HG02623 (cell line): ENCODE results near the gene CLIC4.
A peak's percentile ranks its signal among the peaks of the same experiment; 100 is the strongest.
"Not testable (repeated sequence)": the region's sequence is repeated elsewhere in the genome, so short reads cannot be mapped to it uniquely, and the experiment has no call there.

ENCODE experiments used
- ATAC-seq: cut with Tn5 transposase; IDR thresholded peaks from one replicate; pipeline ENCODE4 v1.9.1; 2021; ENCODE audit warnings: moderate library complexity; ENCODE audit not compliant: unreplicated experiment

CLIC4 gene

GRCh38 chr1:24744911-24745710, at the start of gene CLIC4:
Gene CLIC4, plus strand, starts transcription at chr1:24745447. Its CDS starts 107 bp downstream, at chr1:24745554.
- peak; percentile 60 for ATAC-seq

DNA sequence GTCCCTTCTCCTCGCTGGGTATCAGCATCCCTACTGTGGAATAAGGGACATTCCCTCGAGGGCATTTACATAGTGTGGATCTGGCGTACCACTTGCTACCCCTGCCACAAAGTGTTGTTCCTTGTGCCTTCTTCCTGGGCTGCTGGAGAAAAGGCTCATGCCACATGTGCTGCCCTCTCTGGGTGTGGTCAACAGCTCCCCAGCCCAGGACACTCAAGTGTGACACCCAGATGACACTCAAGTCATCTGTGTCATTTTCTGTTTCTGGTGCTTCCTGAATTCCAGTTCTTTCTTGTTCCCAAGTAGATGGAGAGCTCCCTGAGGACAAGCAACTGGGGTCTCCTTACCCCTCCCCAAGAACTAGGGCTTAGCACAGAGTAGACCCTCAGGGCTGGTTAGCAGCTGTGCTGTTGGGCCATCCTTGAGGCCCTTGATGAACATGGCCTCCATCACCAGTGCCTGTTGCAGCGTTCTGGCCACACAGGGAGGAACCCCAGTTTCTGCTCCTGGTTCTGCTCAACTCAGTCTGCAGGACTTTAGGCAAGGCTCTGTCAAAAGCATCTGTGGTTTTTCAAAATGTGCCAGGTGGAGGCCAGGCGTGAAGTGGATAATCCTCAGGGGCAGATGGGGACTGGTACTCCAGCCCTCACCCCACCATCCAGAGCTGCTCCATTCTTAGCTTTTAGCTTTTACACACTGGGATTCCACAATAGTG, 49.0 kb upstream of the CLIC4 start:
- no peak for ATAC-seq

DNA sequence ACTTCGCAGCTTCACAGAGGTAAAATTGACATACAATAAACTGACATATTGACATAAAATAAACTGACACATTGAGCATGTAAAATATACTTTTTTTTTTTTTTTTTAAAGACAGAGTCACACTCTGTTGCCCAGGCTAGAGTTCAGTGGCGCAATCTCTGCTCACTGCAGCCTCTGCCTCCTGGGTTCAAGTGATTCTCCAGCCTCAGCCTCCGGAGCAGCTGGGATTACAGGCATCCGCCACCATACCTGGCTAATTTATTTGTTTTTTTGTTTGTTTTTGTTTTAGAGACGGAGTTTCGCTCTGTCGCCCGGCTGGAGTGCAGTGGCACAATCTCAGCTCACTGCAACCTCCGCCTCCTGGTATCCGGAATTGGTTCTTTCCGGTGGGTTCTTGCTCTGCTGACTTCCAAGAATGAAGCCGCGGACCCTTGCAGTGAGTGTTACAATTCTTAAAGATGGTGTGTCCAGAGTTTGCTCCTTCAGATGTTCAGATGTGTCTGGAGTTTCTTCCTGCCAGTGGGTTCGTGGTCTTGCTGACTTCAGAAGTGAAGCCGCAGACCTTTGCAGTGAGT, 48.4 kb upstream of the CLIC4 start:
- no peak for ATAC-seq

DNA sequence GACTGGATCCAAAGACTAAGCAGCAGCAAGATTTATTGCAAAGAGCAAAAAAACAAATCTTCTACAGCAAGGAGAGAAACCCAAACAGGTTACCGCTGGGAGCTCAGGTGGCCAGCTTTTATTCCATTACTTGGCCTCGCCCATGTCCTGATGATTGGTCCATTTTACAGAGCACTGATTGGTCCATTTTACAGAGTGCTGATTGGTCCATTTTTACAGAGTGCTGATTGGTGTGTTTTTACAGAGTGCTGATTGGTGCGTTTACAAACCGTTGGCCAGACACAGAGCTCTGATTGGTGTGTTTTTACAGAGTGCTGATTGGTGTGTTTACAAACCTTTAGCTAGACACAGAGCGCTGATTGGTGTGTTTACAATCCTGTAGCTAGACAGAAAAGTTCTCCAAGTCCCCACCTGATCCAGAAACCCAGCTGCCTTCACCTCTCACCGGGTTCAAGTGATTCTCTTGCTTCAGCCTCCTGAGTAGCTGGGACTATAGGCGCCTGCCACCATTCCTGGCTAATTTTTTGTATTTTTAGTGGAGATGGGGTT, 47.7 kb upstream of the CLIC4 start:
- not testable (repeated sequence) for ATAC-seq

GRCh38 chr1:24698326-24698725, 46.9 kb upstream of the CLIC4 start:
- ATAC-seq = not testable (repeated sequence)

DNA sequence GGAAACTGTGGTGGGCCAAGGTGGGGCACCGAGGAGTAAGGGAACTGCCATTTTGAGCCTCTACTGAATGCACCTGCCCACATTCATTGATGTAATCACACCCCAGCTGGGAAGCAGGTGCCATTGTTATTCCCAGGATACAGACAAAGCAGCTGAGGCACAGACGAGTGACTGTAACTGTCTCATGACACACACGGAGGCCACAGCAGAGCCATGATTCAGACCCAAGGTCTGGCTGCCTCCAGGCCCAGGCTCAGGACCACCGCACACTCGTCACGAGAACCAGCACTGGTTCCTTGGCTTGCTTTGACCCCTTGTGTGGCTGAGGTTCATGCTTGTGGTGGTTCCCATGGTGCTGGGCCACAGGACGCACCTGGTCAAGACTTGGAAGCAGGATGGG, 45.6 kb upstream of the CLIC4 start:
- no peak for ATAC-seq

DNA sequence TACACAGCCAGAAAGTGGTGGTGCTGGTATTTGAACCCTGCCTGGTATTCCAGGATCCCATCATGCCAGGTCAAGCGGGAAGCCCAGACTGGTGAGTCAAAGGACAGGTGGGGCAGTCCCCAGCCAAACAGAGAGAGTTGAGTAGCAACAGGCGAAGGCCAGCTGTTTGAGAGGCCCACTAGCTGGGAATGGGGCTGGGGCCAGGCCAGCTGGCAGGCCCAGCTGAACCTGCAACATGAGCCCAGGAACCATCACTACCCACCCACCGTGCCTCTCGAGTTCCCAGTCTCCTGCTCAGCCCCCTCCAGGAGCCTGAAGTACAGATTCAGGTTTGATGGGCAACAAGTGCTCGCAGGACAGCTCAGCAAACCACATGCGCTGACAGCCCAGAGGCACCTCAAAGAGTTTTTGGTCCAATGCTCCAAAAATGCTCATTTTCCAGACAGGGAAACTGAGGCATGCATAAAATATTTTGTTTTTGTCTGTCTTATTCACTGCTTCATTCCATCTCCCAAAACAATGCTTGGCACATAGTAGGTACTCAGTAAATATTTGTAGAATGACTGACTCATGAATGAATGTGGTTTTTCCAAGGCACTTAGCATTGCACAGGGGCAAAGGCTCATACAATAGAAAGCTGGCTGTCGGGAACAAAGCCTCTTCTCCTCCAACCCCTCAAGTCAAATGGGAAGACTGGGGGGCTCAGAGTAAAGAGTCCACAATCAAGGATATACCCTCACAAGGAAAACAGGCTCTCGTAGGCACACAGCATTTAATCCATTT, 42.5 kb upstream of the CLIC4 start:
- ATAC-seq = no peak

GRCh38 chr1:24704411-24705259, 40.6 kb upstream of the CLIC4 start:
- no peak for ATAC-seq

- no peak for ATAC-seq
These were observed 39.8 kb upstream of the CLIC4 start for GRCh38 chr1:24705260-24706073.

DNA sequence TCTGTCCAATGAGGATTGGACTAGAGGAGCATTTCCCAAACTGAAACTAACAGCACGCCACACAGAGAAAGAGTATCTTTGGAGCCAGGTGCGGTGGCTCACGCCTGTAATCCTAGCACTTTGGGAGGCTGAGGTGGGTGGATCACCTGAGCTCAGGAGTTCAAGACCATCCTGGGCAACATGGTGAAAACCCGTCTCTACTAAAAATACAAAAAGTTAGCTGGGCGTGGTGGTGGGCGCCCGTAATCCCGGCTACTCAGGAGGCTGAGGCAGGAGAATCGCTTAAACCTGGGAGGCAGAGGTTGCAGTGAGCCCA, 39.2 kb upstream of the CLIC4 start:
- not testable (repeated sequence) for ATAC-seq

GRCh38 chr1:24707687-24708086, 37.6 kb upstream of the CLIC4 start:
- ATAC-seq = no peak

DNA sequence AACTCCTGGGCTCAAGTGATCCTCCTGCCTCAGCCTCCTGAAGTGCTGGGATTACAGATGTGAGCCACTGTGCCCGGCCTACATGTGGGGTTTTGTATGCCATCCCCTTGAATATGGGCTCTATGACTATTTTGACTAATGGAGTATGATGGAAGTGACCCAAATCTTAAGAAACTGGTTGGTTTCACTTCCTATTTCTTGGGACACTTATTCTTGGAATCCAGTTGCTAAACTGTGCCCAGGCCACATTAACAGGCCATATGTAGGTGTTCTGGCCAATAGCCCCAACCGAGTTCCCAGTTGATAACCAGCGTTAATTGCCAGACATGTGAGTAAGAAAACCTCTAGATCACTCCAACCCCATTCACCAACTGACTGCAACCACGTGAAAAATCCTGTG, 36.3 kb upstream of the CLIC4 start:
- ATAC-seq = no peak

DNA sequence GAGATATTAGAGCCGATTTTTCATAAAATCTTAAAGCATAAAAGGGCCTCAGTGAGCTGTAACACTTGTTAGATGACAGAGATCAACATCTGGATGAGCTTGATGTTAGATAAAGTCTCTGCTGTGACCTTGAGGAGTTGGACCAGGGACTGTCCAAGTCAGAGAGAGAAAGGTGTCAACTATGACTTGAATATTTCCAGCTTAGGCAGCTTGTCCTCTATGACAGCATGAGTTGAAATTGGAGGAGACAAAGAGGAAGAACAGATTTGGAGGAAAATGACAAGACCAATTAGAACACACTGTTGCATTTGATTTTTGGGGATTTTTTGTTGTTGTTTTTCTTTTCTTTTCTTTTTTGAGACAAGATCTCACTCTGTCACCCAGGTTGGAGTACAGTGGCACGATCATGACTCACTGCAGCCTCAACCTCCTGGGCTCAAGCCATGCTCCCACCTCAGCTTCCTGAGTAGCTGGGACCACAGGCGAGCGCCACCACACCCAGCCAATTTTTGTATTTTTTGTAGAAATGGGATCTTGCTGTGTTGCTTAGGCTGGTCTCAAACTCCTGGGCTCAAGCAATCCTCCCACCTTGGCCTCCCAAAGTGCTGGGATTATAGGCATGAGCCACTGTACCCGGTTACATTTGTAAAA, 35.3 kb upstream of the CLIC4 start:
- no peak for ATAC-seq

DNA sequence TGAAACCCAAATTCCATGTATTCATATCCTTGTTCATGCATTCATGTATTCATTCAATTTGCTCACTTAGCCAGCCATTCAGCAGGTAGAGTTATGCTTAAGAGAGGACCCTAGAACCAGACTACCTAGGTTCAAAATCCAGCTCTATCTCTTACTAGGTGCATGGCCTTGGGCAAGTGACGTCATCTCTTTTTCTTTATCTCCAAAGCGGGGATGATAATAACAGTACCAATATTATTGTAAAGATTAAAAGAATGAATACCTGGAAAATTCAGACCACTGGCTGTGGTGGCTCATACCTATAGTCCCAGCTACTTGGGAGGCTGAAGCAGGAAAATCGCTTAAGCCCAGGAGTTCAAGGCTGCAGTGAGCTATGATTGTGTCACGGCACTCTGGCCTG, 33.9 kb upstream of the CLIC4 start:
- ATAC-seq = no peak

DNA sequence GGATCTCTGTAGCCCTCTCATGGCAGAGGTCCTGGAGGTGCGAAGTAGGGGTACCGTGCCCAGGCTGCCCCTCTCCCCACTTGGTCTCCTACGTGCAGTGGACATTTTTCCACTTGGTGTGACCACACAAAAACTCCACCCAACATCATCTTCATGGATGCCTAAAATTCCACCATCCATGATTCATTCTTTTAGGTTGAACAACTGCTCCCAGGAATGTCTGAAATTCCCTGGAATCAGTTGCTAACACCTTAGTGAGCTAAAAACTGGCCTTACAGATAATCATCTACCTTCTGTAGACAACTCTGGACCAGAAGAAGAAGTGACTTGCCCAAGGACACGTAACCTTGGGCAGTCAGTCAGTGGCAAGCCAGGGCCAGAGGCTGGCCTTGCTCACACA, 32.1 kb upstream of the CLIC4 start:
- ATAC-seq = no peak

DNA sequence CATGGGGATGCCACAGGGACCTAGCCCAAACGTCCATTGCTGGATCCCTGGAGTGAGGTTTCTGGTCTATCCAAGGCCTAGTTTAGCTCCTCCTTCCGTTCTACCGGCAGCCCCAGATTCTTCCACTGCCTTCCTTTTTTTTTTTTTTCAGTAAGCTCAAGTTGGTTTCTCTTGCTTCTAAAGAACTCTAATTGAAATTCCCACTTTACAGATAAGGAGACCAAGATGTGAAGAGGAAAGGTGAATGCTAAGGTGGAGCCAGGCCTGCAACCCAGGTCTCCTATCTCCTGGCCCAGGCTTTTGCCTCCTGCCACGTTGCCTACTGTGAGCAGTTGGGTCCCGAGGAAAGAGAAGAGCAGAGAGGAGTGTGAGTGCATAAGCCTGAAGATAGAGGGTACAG, 31.5 kb upstream of the CLIC4 start:
- ATAC-seq = no peak

- no peak for ATAC-seq
These were observed 30.3 kb upstream of the CLIC4 start for GRCh38 chr1:24714859-24715520.

DNA sequence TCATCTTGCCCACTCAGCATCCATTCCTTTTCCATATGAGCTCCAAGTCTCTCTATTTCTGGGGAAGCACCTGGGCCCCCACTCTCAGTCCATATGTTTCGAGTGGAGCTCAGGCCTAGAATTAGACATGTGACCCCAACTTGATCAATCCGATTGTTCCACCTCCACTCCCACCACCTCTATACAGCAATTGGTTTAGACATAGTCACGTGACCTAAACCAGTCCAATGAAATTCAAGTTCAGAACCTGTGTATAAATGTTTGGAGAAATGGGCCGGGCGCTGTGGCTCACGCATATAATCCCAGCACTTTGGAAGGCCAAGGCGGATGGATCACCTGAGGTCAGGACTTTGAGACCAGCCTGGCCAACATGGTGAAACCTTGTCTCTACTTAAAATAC, 29.6 kb upstream of the CLIC4 start:
- ATAC-seq = no peak
